K562 (cell line): Measurements from ENCODE around the gene ORAI2. TPM values are rescaled to one million over a fixed set of nuclear protein-coding genes. Genes with fewer than 3 reads are reported as not detected.

Experiments
- ARID1B ChIP-seq: fragments of 450-650 bp; IDR thresholded peaks from 2 replicates; pipeline ENCODE4 v1.6.1; 2016; ENCODE audit warnings: antibody characterized with exemption, mild to moderate bottlenecking, inconsistent platforms
- DPF2 ChIP-seq: fragments of 450-650 bp; IDR thresholded peaks from 2 replicates; pipeline ENCODE4 v1.6.1; 2016
- ETV1 ChIP-seq: fragments of 450-650 bp; conservative IDR thresholded peaks from 2 replicates; pipeline ENCODE4 v1.6.1; 2016; ENCODE audit warnings: missing genetic modification characterization, control low read depth, low read depth, missing compliant biosample characterization
- GABPA ChIP-seq: fragments of 200-800 bp; sonication (Bioruptor generic); conservative IDR thresholded peaks from 2 replicates; pipeline ENCODE4 v1.6.1; 2016; ENCODE audit warnings: low read depth, missing genetic modification characterization, missing compliant biosample characterization
- HMGXB4 ChIP-seq: sonication (generic); formaldehyde crosslinking; IDR thresholded peaks from 2 replicates; pipeline ENCODE4 v1.8.1; 2023; ENCODE audit warnings: mild to moderate bottlenecking, missing genetic modification reagents
- KLF16 ChIP-seq: IDR thresholded peaks from 2 replicates; pipeline ENCODE4 v1.6.1; 2016; ENCODE audit warnings: antibody characterized with exemption
- PTBP1 ChIP-seq: fragments of 200-400 bp; formaldehyde crosslinking; IDR thresholded peaks from 2 replicates; pipeline ENCODE4 v1.6.1; 2017; ENCODE audit warnings: low read depth, low read length
- SIN3B ChIP-seq: fragments of 450-650 bp; IDR thresholded peaks from 2 replicates; pipeline ENCODE4 v1.6.1; 2017; ENCODE audit warnings: low read depth, mild to moderate bottlenecking, moderate library complexity
- SNIP1 ChIP-seq: fragments of 450-650 bp; IDR thresholded peaks from 2 replicates; pipeline ENCODE4 v1.7.1; 2017; ENCODE audit warnings: low read depth, mild to moderate bottlenecking
- XRCC4 ChIP-seq: IDR thresholded peaks from one replicate; pipeline ENCODE4 v1.6.1; 2011; ENCODE audit not compliant: insufficient read depth, insufficient read length; ENCODE audit errors: extremely low read depth
- ZBTB9 ChIP-seq: fragments of 450-650 bp; formaldehyde crosslinking; IDR thresholded peaks from 2 replicates; pipeline ENCODE4 v1.4.0; 2020; ENCODE audit warnings: mild to moderate bottlenecking, moderate library complexity
- ZNF140 ChIP-seq: fragments of 250-450 bp; sonication (Bioruptor Pico); IDR thresholded peaks from 2 replicates; pipeline ENCODE4 v1.8.0; 2021; ENCODE audit warnings: moderate library complexity, mild to moderate bottlenecking, inconsistent platforms
- ZNF174 ChIP-seq: fragments of 250-450 bp; sonication (Bioruptor Pico); IDR thresholded peaks from 2 replicates; pipeline ENCODE4 v1.4.0; 2020; ENCODE audit warnings: mild to moderate bottlenecking
- polyA plus RNA-seq, 8 experiments: library from polyadenylated mRNA; depleted of rRNA in 4 of 8; stranded (reverse) in 5 of 8; unstranded in 3 of 8; fragments of >200 nt; fragmentation: Nextera tagmentation in 2 of 8; fragmentation: Illumina TruSeq in 1 of 8; extraction: Ambion mirVana in 2 of 8; extraction: Trizol in 1 of 8; gene quantifications; 2 replicates each; pipeline versions ENCODE4 v1.2.1 to v1.2.3, GENCODE V29; 2011 to 2014; ENCODE audit warnings: inconsistent platforms in 1 of 8, missing spikeins in 1 of 8
- total RNA-seq, 7 experiments: library from RNA; depleted of rRNA in 6 of 7; stranded (reverse); fragments of >200 nt in 6 of 7; fragmentation: Illumina TruSeq in 2 of 7; extraction: Trizol in 2 of 7; gene quantifications; 2 replicates each; pipeline versions ENCODE4 v1.2.1 to v1.2.3, GENCODE V29; 2011 to 2021; ENCODE audit warnings: low replicate concordance in 1 of 7
- TF ChIP-seq, protein P1 (sequence below): fragments of 250-450 bp; sonication (Bioruptor Pico); IDR thresholded peaks from 2 replicates; pipeline ENCODE4 v1.5.0; 2021
- TF ChIP-seq, protein P2 (sequence below): fragments of 250-450 bp; sonication (Bioruptor Pico); IDR thresholded peaks from 2 replicates; pipeline ENCODE4 v1.4.0; 2020; ENCODE audit warnings: borderline replicate concordance

ORAI2 gene
- total and polyA plus RNA-seq, 9 of the 15 experiments (the other 6 are each of a cell fraction or from before 2014, with no cell fraction given), result 1.1 to 27.7 (median 9.2) TPM

GRCh38 chr7:102464577-102465280, 31.4 kb downstream of the ORAI2 start, which contains the start of the genes ALKBH4 and LRWD1 (continued):
- TF ChIP-seq HMGXB4 (CRISPR knock-in tag) (peak; percentile 67; the same call in 1 of the 2 replicates), PTBP1 (no peak), ZBTB9 (peak; percentile 66; the same call in 1 of the 2 replicates), KLF16 (no peak), ZNF140 (CRISPR knock-in tag) (no peak), XRCC4 (no peak), ARID1B (no peak), DPF2 (0 out of 2 replicates have a peak, but pooled peaks have one; percentile 47), SIN3B (peak; percentile 88), GABPA (peak; percentile 98), ZNF174 (no peak), ETV1 (peak; percentile 86), SNIP1 (no peak)
- TF ChIP-seq, protein P1, sequence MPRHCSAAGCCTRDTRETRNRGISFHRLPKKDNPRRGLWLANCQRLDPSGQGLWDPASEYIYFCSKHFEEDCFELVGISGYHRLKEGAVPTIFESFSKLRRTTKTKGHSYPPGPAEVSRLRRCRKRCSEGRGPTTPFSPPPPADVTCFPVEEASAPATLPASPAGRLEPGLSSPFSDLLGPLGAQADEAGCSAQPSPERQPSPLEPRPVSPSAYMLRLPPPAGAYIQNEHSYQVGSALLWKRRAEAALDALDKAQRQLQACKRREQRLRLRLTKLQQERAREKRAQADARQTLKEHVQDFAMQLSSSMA (CRISPR knock-in tag), result no peak
- TF ChIP-seq, protein P2, sequence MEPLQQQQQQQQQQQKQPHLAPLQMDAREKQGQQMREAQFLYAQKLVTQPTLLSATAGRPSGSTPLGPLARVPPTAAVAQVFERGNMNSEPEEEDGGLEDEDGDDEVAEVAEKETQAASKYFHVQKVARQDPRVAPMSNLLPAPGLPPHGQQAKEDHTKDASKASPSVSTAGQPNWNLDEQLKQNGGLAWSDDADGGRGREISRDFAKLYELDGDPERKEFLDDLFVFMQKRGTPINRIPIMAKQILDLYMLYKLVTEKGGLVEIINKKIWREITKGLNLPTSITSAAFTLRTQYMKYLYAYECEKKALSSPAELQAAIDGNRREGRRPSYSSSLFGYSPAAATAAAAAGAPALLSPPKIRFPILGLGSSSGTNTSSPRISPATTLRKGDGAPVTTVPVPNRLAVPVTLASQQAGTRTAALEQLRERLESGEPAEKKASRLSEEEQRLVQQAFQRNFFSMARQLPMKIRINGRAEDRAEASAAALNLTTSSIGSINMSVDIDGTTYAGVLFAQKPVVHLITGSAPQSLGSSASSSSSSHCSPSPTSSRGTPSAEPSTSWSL, result 0 out of 2 replicates have a peak, but pooled peaks have one; percentile 32
